ENCODE data around the gene PHYH. TPM values are rescaled to one million over a fixed set of nuclear protein-coding genes. Genes with fewer than 3 reads are reported as not detected.

PHYH gene
- total RNA-seq, 2 donors from 2014 or later: 23.8 to 27.1 TPM

DNA sequence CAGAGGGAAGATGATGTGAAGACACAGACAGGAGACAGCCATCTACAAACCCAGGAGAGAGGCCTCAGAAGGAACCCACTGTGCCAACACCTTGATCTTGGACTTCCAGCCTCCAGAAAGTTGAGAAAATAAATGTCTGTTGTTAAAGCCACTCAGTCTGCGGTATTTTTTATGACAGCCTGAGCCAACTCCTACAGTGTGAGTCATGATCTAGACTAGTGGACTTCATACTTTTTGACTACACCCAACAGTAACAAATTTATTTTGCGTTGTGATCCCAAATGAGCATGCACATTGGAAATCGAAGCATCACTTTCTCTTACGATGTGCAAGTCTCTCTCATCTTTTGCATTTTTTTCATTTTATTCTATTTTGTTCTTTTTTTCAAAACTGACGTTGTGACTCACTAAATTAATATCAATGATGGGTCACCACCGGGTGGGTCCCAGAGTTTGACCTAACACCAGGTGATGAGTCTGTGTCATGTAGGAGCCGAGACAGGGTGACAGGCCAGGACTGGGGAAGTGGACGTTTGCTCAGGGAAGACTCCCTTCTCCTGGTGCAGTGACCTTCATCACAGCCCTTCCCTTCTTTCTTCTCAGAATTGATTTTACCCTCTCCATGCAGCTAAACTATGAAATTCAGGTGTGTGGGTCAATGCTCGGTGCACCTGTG, 28.9 kb downstream of the PHYH start:
- Histone ChIP-seq H3K4me3 (no peak overlapping the region), H3K36me3 (no peaks in the 10 kb centered on the region), H3K27me3 (replicated peaks; ENCODE audit: insufficient read depth) (no peaks in the 10 kb centered on the region), H3K4me1 (ENCODE audit: control insufficient read depth in 1 of 2, low read depth in 2 of 2) (peaks cover 11 to 20% of the 10 kb centered on the region in 2 donors), H3K9me3 (no peaks in the 10 kb centered on the region), H3K27ac (peak overlapping the region in 1 of 2 donors; percentile 35)
- no peak for ATAC-seq (ENCODE audit: insufficient number of reproducible peaks, low FRiP score, low read depth)
- TF ChIP-seq, protein P1, sequence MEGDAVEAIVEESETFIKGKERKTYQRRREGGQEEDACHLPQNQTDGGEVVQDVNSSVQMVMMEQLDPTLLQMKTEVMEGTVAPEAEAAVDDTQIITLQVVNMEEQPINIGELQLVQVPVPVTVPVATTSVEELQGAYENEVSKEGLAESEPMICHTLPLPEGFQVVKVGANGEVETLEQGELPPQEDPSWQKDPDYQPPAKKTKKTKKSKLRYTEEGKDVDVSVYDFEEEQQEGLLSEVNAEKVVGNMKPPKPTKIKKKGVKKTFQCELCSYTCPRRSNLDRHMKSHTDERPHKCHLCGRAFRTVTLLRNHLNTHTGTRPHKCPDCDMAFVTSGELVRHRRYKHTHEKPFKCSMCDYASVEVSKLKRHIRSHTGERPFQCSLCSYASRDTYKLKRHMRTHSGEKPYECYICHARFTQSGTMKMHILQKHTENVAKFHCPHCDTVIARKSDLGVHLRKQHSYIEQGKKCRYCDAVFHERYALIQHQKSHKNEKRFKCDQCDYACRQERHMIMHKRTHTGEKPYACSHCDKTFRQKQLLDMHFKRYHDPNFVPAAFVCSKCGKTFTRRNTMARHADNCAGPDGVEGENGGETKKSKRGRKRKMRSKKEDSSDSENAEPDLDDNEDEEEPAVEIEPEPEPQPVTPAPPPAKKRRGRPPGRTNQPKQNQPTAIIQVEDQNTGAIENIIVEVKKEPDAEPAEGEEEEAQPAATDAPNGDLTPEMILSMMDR (IDR thresholded peaks at IDR 0.05): no peak
- no peak for DNase-seq (ENCODE audit: low spot score)

DNA sequence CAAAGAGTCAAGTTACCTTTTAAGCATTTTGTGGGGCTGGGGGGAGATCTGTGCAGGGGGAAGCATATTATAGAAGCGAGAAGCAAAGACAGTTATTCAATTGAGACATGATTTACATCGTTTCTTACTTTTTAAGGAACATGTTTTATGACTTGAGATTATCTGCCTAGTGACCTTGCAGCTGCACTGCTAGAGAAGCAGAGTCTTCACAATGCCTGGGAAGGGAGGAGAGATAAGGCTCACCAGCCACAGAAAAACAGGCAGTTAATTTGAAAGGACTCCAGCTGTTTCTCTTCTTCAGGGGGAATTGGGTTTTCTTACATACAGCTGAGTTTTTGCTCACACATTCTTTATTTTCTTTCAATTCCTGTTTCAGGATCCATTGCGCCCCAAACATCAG, 31.0 kb downstream of the PHYH start:
- H3K27ac ChIP-seq: no peak overlapping the region
- TF ChIP-seq, protein P1 (IDR thresholded peaks at IDR 0.05): no peak
- H3K4me3 ChIP-seq: no peak overlapping the region
- H3K9me3 ChIP-seq: no peaks in the 10 kb centered on the region
- H3K36me3 ChIP-seq: no peaks in the 10 kb centered on the region
- H3K27me3 ChIP-seq (replicated peaks; ENCODE audit: insufficient read depth): no peaks in the 10 kb centered on the region
- ATAC-seq (ENCODE audit: insufficient number of reproducible peaks, low FRiP score, low read depth): no peak
- DNase-seq (ENCODE audit: low spot score): no peak
- peaks cover 11 to 20% of the 10 kb centered on the region in 2 donors for H3K4me1 ChIP-seq (ENCODE audit: control insufficient read depth in 1 of 2, low read depth in 2 of 2)

DNA sequence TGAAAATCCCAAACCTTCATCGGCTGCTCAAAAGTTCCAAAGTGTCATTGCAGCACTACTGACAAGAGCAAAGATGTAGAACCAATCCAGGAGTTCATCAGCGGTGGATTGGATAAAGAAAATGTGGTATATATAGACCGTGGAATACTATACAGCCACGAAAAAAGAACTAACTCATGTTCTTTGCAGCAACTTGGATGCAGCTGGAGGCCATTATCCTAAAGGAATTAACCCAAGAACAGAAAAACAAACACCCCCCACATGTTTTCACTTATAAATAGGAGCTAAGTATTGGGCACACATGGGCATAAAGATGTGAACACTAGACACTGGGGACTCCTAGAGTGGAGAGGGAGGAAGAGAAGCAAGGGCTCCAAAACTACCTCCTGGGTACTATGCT, 31.6 kb downstream of the PHYH start:
- DNase-seq (ENCODE audit: low spot score) (no peak), ATAC-seq (ENCODE audit: insufficient number of reproducible peaks, low FRiP score, low read depth) (no peak)
- H3K4me1 ChIP-seq (ENCODE audit: control insufficient read depth in 1 of 2, low read depth in 2 of 2): peaks cover 11 to 20% of the 10 kb centered on the region in 2 donors
- no peak overlapping the region for H3K4me3 ChIP-seq
- TF ChIP-seq, protein P1 (IDR thresholded peaks at IDR 0.05): no peak
- no peak overlapping the region for H3K27ac ChIP-seq
- no peaks in the 10 kb centered on the region for H3K27me3 ChIP-seq (replicated peaks; ENCODE audit: insufficient read depth)
- H3K9me3 ChIP-seq: no peaks in the 10 kb centered on the region
- no peaks in the 10 kb centered on the region for H3K36me3 ChIP-seq

DNA sequence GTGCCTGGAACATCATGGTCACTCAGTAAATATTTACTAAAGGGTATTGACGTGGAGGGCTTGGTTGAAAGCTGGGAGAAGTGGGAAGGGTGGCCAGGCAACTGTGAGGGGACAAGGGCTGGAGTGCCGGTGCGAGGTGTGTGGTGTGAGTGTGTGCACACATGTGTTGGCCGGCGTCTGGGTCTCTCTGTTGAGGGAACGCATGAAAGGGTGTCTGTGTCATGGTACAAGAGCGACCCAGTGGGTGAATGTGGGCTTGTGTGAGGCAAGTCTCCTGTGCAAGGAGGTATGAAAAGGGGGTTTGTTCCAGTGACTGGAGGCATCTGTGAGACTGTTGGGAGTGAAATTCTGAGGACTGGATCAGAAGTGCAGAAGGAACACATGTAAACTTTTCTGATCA, 36.3 kb downstream of the PHYH start:
- TF ChIP-seq, protein P1 (IDR thresholded peaks at IDR 0.05): no peak
- ATAC-seq (ENCODE audit: insufficient number of reproducible peaks, low FRiP score, low read depth): no peak
- no peak overlapping the region for H3K27ac ChIP-seq
- DNase-seq (ENCODE audit: low spot score): no peak
- no peaks in the 10 kb centered on the region for H3K9me3 ChIP-seq
- no peaks in the 10 kb centered on the region for H3K36me3 ChIP-seq
- no peak overlapping the region for H3K4me3 ChIP-seq
- no peaks in the 10 kb centered on the region for H3K27me3 ChIP-seq (replicated peaks; ENCODE audit: insufficient read depth)
- H3K4me1 ChIP-seq (ENCODE audit: control insufficient read depth in 1 of 2, low read depth in 2 of 2): no peaks in the 10 kb centered on the region

DNA sequence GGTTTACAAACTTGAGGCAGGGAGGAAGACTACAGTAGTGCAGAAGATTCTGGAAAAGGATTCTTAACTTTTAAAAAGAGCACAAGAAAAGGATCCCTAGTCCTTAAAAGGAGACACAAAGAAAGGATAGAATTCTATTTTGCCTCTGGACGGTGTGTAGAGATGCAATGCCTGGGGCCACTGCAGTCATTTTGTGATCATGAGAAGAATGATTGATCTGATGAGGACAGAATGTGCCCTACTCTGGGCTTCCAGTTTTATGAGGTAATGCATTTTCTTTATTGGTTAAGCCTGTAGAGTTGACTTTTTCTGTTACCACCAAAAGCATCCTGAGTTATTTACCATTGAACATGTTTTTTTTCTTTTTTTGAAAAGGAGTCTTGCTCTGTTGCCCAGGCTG, 37.4 kb downstream of the PHYH start:
- Histone ChIP-seq H3K9me3 (no peaks in the 10 kb centered on the region), H3K36me3 (no peaks in the 10 kb centered on the region), H3K27me3 (replicated peaks; ENCODE audit: insufficient read depth) (no peaks in the 10 kb centered on the region), H3K4me1 (ENCODE audit: control insufficient read depth in 1 of 2, low read depth in 2 of 2) (no peaks in the 10 kb centered on the region), H3K4me3 (no peak overlapping the region), H3K27ac (no peak overlapping the region)
- DNase-seq (ENCODE audit: low spot score) (no peak), ATAC-seq (ENCODE audit: insufficient number of reproducible peaks, low FRiP score, low read depth) (no peak)
- TF ChIP-seq, protein P1 (IDR thresholded peaks at IDR 0.05): no peak

Measured in thoracic aorta (tissue), 2 donors.